ENCODE data around the gene LRGUK.
A peak's percentile ranks its signal among the peaks of the same experiment; 100 is the strongest.

The LRGUK gene

GRCh38 chr7:134126146-134126545 is 994 bp upstream of the LRGUK start:
- DNase-seq (ENCODE audit: extremely low spot score, insufficient read length, low read depth) (no peak), FAIRE-seq (no peak)

- no peak for DNase-seq (ENCODE audit: extremely low spot score, insufficient read length, low read depth)
- no peak for FAIRE-seq
Observed at GRCh38 chr7:134126596-134126965, 559 bp upstream of the LRGUK start.

- DNase-seq (ENCODE audit: extremely low spot score, insufficient read length, low read depth) (no peak), FAIRE-seq (no peak)
Observed at GRCh38 chr7:134128829-134129228, 1.7 kb downstream of the LRGUK start.

DNA sequence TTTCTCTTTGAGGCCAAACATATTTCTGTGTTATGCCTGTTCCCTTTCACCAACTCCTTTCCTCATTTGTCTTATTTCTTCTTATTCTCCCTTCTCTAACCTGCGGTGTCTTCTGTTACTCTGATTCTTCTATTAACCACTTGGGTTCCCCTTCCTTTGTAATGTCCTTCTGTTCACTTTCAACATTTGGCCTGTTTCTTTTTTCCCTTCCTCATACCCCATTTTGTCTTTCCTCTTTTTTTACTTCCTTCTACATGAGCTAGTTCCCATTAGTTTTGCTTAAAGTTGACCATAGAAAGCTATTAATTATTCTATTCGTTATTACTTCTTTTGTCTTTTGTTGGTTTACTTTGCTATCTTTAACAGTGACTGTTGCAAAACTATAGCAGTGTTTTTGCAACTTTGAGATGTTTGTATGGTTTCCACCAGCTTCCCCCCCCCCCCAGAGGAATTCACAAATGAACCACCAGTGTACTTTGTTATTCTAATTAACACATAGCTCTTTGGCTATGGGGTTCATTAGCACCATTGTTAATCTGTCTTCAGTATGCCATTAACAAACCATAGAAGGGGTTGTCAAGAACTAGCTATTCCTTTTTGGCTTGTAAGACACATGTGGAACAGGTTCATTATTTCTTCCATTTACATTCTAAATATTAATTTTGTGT is 2.9 kb downstream of the LRGUK start:
- FAIRE-seq: no peak

DNA sequence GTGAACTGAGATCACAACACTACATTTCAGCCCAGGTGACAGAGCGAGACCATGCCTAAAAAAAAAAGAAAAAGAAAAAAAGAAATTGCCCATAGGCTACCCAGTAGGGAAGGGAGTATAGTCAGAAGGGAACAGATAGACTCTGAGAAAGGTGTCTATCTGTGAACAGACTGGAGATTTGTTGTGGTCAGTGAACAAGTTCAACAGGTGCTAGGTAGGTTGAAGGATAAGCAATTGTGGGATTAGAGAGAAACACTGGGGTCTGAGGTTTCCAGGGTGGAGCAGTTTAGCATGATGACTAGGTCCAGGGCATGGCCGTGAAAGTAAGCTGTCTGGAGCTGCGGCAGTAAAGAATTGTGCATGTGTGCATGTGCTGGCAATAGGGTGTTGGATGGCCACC is 6.9 kb downstream of the LRGUK start:
- no peak for DNase-seq (ENCODE audit: extremely low spot score, insufficient read length, low read depth)
- FAIRE-seq: no peak

More for the DNA sequence above, 2.9 kb downstream of the LRGUK start:
- no peak for DNase-seq (ENCODE audit: extremely low spot score, insufficient read length, low read depth)

GRCh38 chr7:134140889-134141867 is 14.0 kb downstream of the LRGUK start:
- FAIRE-seq (peak; percentile 91), DNase-seq (ENCODE audit: extremely low spot score, insufficient read length, low read depth) (peak; percentile 60)

DNA sequence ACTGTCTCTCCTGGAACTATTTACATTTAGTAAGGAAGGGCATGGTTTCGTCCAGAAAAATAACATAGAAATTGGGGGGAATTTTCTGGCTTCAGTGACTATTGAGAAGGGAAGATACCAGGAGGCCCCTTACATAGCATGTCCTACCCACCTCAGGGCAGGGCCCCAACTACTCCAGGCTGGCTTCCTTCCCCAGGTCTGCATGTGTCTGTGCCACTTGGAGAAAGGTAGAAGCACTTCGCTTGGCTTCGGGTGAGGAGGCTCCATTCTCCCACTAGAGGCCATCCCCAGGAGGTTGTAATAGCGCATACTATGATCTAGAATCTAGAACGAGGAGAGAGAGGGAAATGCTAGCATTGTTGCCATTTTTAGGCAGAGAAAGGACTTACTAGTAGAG is 14.7 kb downstream of the LRGUK start:
- no peak for FAIRE-seq
- DNase-seq (ENCODE audit: extremely low spot score, insufficient read length, low read depth): no peak

DNA sequence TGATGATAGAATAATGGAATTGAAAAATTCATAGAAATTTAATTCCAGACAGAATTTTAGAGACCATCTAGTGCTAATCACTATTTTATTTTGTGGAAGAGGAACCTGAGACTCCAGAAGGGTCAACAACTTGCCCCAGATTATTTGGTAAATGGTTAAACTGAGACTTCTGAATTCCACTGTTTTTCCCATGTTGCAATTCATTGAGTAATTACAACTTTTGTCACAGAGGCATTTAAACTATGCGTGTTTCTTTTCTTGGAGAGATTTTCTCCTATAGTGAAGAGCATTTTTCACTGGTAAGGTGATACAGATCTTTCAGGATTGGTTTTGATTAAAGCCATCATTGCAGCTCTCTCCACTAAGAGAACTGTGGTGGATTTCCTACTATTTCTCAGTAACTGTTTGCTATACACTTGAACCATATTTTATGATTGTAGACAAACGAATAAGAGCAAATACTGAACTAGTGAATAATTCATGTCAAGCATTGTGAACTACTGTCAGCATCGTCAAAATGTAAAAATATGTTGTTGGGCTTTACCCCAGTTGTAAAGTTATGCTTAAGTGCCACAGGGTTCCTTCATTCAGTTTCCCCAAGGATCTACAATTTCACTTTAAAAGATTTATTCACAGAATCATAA is 26.5 kb downstream of the LRGUK start:
- DNase-seq (ENCODE audit: extremely low spot score, insufficient read length, low read depth) (no peak), FAIRE-seq (no peak)

- no peak for FAIRE-seq
- no peak for DNase-seq (ENCODE audit: extremely low spot score, insufficient read length, low read depth)
Observed at GRCh38 chr7:134154581-134155130, 27.5 kb downstream of the LRGUK start.

GRCh38 chr7:134155206-134155605 is 28.1 kb downstream of the LRGUK start:
- FAIRE-seq (peak; percentile 67), DNase-seq (ENCODE audit: extremely low spot score, insufficient read length, low read depth) (no peak)

DNA sequence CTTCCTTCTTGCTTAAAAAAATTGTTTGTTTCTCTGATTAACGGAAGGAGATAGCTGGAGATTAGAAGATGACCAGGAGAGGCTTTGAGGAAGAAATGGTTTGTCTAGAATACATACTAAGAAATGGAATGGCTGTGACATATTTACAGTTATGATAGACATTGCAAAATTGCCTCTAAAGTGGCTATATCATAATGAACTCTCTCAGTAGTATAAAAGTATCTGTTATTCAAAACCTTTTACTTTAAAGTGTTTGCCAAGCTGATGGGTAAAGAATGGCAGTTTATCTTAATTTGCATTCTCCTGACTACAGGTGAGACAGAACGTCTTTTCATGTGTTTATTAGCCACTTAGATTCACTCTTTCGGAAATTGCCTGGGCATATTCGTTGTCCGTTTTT is 28.7 kb downstream of the LRGUK start:
- DNase-seq (ENCODE audit: extremely low spot score, insufficient read length, low read depth) (no peak), FAIRE-seq (no peak)

DNA sequence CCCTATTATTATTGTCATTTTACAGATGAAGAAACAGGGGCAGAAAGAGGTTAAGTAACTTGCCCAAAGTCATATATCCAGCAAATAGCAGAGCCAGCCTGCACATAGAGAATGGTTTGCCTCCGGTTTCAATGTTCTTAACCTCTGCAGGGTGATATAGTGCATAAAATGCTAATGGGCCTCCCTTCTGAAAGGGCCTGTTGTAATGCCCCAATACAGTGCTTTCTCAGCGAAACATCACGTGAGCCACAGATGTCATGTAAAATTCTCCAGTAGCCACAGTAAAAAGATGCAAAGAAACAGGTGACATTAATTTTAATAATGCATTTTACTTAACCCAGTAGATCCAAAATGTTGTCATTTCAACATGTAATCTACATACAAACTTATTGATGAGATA is 38.1 kb downstream of the LRGUK start:
- FAIRE-seq (no peak), DNase-seq (ENCODE audit: extremely low spot score, insufficient read length, low read depth) (no peak)

GRCh38 chr7:134167250-134167649 is 40.1 kb downstream of the LRGUK start:
- no peak for FAIRE-seq

DNA sequence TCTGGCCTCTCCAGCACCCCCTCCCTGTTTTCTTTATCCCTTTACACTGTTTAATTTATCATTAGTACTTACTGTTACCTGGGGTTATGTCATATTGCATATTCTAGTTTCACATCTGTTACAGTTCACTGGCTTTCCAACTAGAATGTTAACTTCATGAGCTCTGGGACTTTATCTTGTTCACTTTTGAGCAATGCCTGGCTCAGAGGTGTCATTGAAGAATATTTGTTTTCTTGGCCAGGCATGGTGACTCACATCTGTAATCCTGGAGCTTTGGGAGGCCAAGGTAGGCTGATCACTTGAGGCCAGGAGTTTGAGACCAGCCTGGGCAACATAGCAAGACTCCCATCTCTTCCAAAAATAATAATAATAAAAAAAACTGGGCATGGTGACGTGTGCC is 40.7 kb downstream of the LRGUK start:
- DNase-seq (ENCODE audit: extremely low spot score, insufficient read length, low read depth): no peak
- no peak for FAIRE-seq

More at GRCh38 chr7:134167250-134167649, 40.1 kb downstream of the LRGUK start:
- DNase-seq (ENCODE audit: extremely low spot score, insufficient read length, low read depth): no peak

GRCh38 chr7:134174795-134175261 is 47.7 kb downstream of the LRGUK start:
- FAIRE-seq: peak; percentile 67

DNA sequence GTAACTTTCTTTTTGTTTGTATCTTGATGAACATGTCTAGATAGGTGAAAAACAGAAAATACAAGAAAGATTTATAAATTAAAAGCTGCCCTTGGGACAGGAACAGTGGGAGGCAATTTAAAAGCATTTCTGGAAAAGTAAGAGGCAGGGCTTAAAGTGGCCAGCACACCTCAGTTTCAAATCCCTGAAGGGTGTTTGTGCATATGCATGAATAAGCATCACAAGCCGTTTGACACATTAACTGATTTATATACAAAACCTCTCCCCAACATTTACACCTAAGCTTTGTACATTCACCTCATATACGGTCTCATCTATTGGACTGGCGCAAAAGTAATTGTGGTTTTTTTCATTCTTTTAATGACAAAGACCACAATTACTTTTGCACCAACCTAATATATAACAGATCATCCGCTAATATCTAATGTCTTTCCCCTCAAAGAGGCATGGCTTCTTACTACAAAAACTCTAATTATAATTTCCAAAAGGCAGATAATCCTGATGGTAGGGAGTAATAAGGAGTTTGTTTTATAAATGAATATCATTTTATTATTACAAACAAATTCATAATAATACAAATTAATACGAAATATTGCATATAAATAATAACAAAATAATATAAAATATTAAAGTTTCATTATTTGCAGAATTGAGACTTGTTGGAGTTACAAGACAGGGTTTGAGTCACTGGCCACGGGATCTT is 48.3 kb downstream of the LRGUK start:
- DNase-seq (ENCODE audit: extremely low spot score, insufficient read length, low read depth) (no peak), FAIRE-seq (no peak)

More at GRCh38 chr7:134174795-134175261, 47.7 kb downstream of the LRGUK start:
- peak; percentile 9 for DNase-seq (ENCODE audit: extremely low spot score, insufficient read length, low read depth)

- no peak for DNase-seq (ENCODE audit: extremely low spot score, insufficient read length, low read depth)
- FAIRE-seq: no peak
Observed at GRCh38 chr7:134176037-134176350, 48.9 kb downstream of the LRGUK start.

DNA sequence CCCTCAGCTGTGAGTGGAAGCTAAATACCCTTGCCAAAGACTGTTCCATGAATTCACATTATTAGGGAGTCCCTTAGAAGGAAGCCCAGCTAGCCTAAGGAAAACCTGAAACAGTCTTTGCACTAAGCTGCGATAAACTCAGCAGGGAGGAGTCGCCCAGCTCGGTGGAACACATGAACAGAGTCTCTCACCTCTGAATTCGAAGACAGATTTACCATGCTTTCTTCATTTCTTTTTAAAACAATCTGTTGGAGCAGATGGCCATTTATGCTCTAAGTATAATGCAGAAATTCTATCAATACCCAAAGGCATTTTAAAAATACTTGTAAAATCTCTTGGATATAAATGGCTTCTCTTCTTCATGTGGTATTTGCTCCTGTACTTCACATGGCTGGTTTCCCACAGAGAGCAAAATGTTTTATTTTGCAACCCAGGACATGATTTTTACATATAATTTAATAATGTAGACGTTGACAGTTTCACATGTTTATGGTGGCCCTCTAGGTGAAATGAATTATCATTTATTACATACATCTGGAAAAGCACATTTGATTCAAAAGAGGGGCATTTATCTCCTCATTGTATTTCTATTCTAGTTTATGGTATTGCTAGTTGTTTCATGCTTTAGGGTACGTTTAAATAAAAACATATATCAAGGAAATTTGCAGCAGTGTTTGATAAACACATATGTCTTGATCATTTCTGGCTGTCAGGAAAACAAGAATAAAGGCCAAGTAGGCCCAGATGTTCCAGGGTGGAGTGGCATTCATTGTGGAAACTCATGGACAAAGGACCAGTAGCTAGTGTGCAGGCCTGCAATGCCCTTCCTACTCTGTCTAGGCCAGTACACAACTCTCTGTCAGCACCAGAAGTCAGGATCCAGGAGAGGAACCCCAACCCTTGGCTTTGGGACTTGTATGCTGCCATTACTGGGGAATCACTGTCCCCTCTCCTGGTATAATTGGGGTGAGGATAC is 52.2 kb downstream of the LRGUK start:
- FAIRE-seq (no peak), DNase-seq (ENCODE audit: extremely low spot score, insufficient read length, low read depth) (no peak)

DNA sequence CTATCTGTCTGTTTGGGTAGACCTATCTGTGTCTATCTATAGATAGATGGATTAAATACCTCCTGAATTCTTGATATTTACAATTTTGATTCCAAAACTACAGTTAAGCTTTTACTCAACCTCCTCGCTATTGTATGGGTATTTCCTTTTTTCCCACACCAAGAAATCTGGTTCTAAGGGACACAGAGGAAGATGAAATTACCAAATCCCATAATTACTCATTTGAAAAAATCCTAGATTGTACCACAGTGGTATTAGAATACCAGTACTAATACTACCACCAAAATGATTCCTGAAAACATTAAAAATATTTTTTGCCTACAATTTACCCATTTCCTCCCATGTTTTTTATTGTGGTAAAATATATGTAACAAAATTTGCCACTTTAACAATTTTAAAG is 53.2 kb downstream of the LRGUK start:
- FAIRE-seq: no peak
- DNase-seq (ENCODE audit: extremely low spot score, insufficient read length, low read depth): no peak
